ENCODE measurements around the gene PRKAG3.

DNA sequence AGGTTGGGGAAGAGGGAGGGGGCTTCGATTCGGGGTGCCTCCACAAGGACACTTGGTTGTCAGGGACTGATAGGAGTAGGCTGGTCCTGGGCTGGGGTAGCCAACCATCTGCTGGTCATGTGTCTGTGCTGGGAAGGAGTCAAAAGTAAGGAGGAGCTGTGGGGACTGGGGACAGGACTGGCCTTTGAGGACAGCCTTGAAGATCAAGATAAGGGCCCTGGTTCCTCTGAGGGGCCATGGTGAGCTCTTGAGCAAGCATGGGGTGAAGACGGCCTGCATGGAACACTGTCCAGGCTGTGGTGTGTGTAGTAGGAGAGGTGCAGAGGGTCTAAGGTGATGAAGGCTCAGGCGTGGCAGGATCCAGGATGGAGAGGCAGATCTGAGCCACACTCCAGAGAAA, 47.9 kb downstream of the PRKAG3 start:
- TF ChIP-seq CTCF (IDR thresholded peaks at IDR 0.05) (no peak), POLR2A (IDR thresholded peaks at IDR 0.05) (no peak)
